GM10248 (cell line): ENCODE data around the gene PSMG4.

Experiments used
- CTCF ChIA-PET: fragments of 300-600 bp; sonication (Branson Sonifier 250); formaldehyde crosslinking; extraction: SDS; loops from one replicate; lab custom pipeline; 2021; ENCODE audit warnings: antibody characterized with exemption; lab: Yijun Ruan, JAX
- POLR2A ChIA-PET: fragments of 350-650 bp; sonication (Branson Sonifier 250); formaldehyde crosslinking; extraction: SDS; loops from one replicate; lab custom pipeline; 2020; ENCODE audit warnings: antibody characterized with exemption; lab: Yijun Ruan, JAX
- DNase-seq: peaks from one replicate; pipeline ENCODE4 v3.0.0; 2012; ENCODE audit errors: extremely low spot score
- CTCF ChIP-seq: IDR thresholded peaks from 2 replicates; pipeline ENCODE4 v1.5.1; 2012; ENCODE audit warnings: mild to moderate bottlenecking, low read depth; ENCODE audit errors: extremely low read depth, missing control alignments, control extremely low read depth

Gene PSMG4

GRCh38 chr6:3264356-3264755, 5.6 kb downstream of the PSMG4 start:
- TF ChIP-seq CTCF: no peak
- no peak for DNase-seq
- ChIA-PET POLR2A (no interaction called here), CTCF (interaction anchor here (1.2 to 2.4 kb wide), 2 partner anchors 9 to 13 kb away, joined by 5 to 12 read pairs; no protein-coding TSS in a partner anchor)

- ChIA-PET CTCF (interaction anchor here (0.7 to 2.4 kb wide), 5 partner anchors 8 to 460 kb away, joined by 3 to 12 read pairs (median 5); no protein-coding TSS in a partner anchor), POLR2A (no interaction called here)
- DNase-seq: no peak
- TF ChIP-seq CTCF: no peak
Observed at GRCh38 chr6:3265671-3266070, 6.9 kb downstream of the PSMG4 start.

GRCh38 chr6:3266170-3266569, 7.4 kb downstream of the PSMG4 start:
- CTCF ChIA-PET: interaction anchor here (1.4 to 2.4 kb wide), 3 partner anchors 10 to 15 kb away, joined by 3 to 12 read pairs (median 6); no protein-coding TSS in a partner anchor
- POLR2A ChIA-PET: no interaction called here
- DNase-seq: no peak
- TF ChIP-seq CTCF: no peak

GRCh38 chr6:3267162-3267561, 8.4 kb downstream of the PSMG4 start:
- DNase-seq: no peak
- CTCF ChIA-PET: interaction anchor here (0.9 to 1.0 kb wide), 2 partner anchors 13 to 16 kb away, joined by 3 read pairs; no protein-coding TSS in a partner anchor
- no peak for TF ChIP-seq CTCF
- POLR2A ChIA-PET: no interaction called here

GRCh38 chr6:3268680-3269079, 9.9 kb downstream of the PSMG4 start:
- POLR2A ChIA-PET: no interaction called here
- TF ChIP-seq CTCF: no peak
- DNase-seq: no peak
- CTCF ChIA-PET: no interaction called here

GRCh38 chr6:3269281-3269975, 10.7 kb downstream of the PSMG4 start:
- no peak for DNase-seq
- ChIA-PET CTCF (interaction anchor here (1.0 to 2.1 kb wide), 4 partner anchors 8 to 18 kb away, joined by 3 to 8 read pairs (median 4); partner anchors contain the start of gene PSMG4), POLR2A (no interaction called here)
- TF ChIP-seq CTCF: no peak
